ENCODE results near the gene GIPC3.

Gene GIPC3

DNA sequence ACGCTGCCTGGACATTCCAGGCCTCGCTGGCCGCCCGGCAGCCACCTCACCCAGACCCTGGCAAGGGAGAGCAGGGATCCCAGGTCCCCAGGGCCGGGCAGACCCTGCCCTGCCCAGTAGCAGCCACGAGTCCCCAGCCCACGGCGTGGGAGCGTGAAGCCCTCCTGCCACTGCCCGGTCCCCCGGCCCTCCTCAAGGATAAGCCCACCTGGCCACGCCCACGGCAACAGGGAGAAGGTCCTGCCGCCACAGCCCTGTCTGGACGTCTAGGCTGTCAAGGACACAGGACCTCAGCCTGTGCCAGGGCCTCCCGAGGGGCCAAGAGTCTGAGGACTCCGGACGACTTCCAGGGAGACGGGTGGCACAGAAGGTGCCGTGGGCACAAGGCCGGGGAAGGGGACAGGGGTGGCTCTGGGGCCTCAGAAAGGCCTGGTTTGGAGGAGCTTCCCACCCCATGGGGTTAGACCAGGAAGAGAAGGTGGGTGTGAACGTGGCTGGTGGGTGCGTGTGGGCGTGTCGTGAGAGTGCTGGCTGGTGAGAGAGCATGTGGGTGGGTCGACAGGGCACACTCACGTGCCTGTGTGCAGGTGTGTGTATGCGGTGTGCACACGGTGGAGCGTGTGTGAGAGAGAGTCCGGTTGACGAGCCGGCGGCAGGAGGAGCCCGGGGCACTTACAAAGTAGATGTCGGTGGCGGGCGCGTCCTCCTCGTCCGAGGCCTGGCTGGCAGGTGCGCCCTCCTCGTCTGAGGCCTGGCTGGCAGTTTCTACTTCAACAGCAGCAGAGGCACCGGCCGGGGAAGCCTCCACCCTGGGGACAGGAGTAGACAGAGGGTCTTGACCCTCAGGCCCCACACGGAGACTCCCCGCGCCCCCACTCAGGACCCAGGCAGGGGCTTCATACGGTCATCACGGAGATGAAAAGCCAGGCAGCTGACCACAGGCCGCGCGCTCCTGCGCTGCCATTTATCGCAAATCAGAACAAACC, 53.2 kb downstream of the GIPC3 start:
- no peak for DNase-seq (ENCODE audit: low read depth)

DNA sequence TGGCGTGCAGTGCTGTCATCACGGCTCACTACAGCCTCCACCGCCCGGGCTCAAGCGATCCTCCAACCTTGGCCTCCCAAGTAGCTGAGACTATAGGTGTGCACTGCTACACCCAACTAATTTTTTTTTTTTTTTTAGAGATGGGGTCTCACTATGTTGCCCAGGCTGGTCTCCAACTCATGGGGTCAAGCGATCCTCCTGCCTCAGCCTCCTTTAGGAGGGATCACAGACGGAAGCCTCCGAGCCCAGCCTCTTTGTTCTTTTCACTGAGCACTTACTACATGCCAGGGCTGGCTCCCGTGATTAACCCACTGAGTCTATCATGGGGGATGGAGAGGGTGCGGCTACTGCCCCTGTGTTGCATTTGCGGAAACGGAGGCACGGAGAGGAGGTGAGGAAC, 54.2 kb downstream of the GIPC3 start:
- no peak for DNase-seq (ENCODE audit: low read depth)

DNA sequence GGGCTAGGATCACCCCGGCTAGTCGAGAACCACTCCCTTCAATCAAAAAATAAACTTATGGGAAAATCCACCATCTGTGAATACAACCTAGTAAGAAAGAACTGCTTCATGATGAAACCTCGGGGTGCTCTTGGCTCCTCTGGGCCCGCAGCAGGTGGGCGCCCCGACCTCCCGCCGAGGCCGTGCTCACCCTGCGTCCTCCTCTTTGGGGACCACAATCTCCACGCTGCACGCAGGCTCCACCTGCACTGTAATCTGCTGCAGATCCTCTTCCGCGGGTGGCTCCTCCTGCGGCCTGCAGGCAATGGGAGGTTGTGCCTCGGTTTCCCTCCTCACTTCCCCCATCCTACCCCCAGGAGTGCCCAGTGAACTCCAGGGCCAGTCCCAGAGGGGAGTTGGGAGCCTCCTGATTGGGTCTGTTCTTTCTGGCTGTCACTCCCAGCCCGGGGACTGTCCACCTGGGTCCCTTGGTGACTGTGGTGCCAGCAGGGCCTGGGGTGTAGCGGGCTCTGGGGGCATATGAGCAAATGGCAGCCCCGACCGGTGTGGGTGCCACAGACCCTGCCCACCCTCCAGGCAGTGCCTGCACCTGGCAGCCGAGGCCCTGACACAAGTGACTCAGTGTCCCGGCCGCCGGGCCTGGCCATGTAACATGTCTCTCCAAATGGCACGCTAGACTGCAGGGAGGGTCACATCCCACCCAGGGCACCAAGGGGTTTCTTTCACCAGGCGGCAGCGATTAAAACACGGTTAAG, 56.4 kb downstream of the GIPC3 start:
- no peak for DNase-seq (ENCODE audit: low read depth)

DNA sequence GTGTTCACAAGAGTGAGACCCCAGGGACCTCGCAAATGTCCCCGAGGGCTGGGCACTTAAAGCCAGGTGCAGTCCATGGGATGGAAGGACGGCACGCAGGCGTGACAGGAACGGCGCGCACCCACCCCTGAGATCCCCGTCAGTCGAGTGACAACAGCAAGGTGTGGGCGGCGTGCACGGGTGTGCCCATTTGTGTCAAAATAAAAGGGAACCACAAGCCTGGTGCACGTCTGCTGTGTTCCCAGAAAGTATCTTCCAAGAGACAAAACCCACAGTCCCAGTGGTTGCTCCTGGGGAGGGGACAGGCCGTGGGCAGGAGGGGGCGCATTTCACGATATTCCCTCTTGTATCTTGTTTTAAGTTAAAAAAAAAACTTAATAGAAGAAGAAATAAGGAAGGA, 57.0 kb downstream of the GIPC3 start:
- DNase-seq (ENCODE audit: low read depth) = no peak

Data from non-pigmented ciliary epithelial cell (primary cell).